ENCODE results near the gene ITPK1.
"Not testable (repeated sequence)": the region's sequence is repeated elsewhere in the genome, so short reads cannot be mapped to it uniquely, and the experiment has no call there.

The ITPK1 gene

GRCh38 chr14:93073910-93074769 is 41.6 kb downstream of the ITPK1 start:
- H3K9me3 ChIP-seq (ENCODE audit: control insufficient read depth, insufficient read depth, low read length) = no peaks in the 10 kb centered on the region

GRCh38 chr14:93073358-93073707 is 42.4 kb downstream of the ITPK1 start:
- no peak overlapping the region for H3K9ac ChIP-seq (ENCODE audit: low read depth, low read length)
- no peaks in the 10 kb centered on the region for H3K36me3 ChIP-seq (ENCODE audit: insufficient read depth, low read length)
- no peaks in the 10 kb centered on the region; the same call in 1 of the 2 replicates for H3K4me1 ChIP-seq (ENCODE audit: insufficient read depth, low read length)
- no peaks in the 10 kb centered on the region for H3K9me3 ChIP-seq (ENCODE audit: control insufficient read depth, insufficient read depth, low read length)

More at GRCh38 chr14:93073910-93074769, 41.6 kb downstream of the ITPK1 start:
- H3K9ac ChIP-seq (ENCODE audit: low read depth, low read length) = no peak overlapping the region
- no peaks in the 10 kb centered on the region for H3K36me3 ChIP-seq (ENCODE audit: insufficient read depth, low read length)
- no peaks in the 10 kb centered on the region; the same call in 1 of the 2 replicates for H3K4me1 ChIP-seq (ENCODE audit: insufficient read depth, low read length)

GRCh38 chr14:93072659-93073357 is 42.9 kb downstream of the ITPK1 start:
- Histone ChIP-seq H3K9me3 (ENCODE audit: control insufficient read depth, insufficient read depth, low read length) (no peaks in the 10 kb centered on the region), H3K4me1 (ENCODE audit: insufficient read depth, low read length) (no peaks in the 10 kb centered on the region; the same call in 1 of the 2 replicates), H3K36me3 (ENCODE audit: insufficient read depth, low read length) (no peaks in the 10 kb centered on the region), H3K9ac (ENCODE audit: low read depth, low read length) (no peak overlapping the region)

GRCh38 chr14:93068711-93069110 is 47.0 kb downstream of the ITPK1 start:
- Histone ChIP-seq H3K9me3 (ENCODE audit: control insufficient read depth, insufficient read depth, low read length) (no peaks in the 10 kb centered on the region), H3K36me3 (ENCODE audit: insufficient read depth, low read length) (no peaks in the 10 kb centered on the region), H3K4me1 (ENCODE audit: insufficient read depth, low read length) (no peaks in the 10 kb centered on the region; the same call in 1 of the 2 replicates), H3K9ac (ENCODE audit: low read depth, low read length) (no peak overlapping the region)

- Histone ChIP-seq H3K36me3 (ENCODE audit: insufficient read depth, low read length) (no peaks in the 10 kb centered on the region), H3K9ac (ENCODE audit: low read depth, low read length) (no peak overlapping the region), H3K9me3 (ENCODE audit: control insufficient read depth, insufficient read depth, low read length) (no peaks in the 10 kb centered on the region), H3K4me1 (ENCODE audit: insufficient read depth, low read length) (no peaks in the 10 kb centered on the region)
Observed at GRCh38 chr14:93067088-93067487, 48.6 kb downstream of the ITPK1 start.

- Histone ChIP-seq H3K36me3 (ENCODE audit: insufficient read depth, low read length) (no peaks in the 10 kb centered on the region), H3K9ac (ENCODE audit: low read depth, low read length) (no peak overlapping the region), H3K4me1 (ENCODE audit: insufficient read depth, low read length) (peaks cover 2% of the 10 kb centered on the region), H3K9me3 (ENCODE audit: control insufficient read depth, insufficient read depth, low read length) (no peaks in the 10 kb centered on the region)
Observed at GRCh38 chr14:93065272-93065730, 50.4 kb downstream of the ITPK1 start.

- Histone ChIP-seq H3K4me1 (ENCODE audit: insufficient read depth, low read length) (peaks cover 7% of the 10 kb centered on the region), H3K36me3 (ENCODE audit: insufficient read depth, low read length) (no peaks in the 10 kb centered on the region), H3K9me3 (ENCODE audit: control insufficient read depth, insufficient read depth, low read length) (no peaks in the 10 kb centered on the region), H3K9ac (ENCODE audit: low read depth, low read length) (no peak overlapping the region)
Observed at GRCh38 chr14:93064411-93065271, 51.1 kb downstream of the ITPK1 start.

GRCh38 chr14:93063393-93063792 is 52.3 kb downstream of the ITPK1 start:
- Histone ChIP-seq H3K9ac (ENCODE audit: low read depth, low read length) (no peak overlapping the region), H3K36me3 (ENCODE audit: insufficient read depth, low read length) (no peaks in the 10 kb centered on the region), H3K4me1 (ENCODE audit: insufficient read depth, low read length) (peaks cover 7% of the 10 kb centered on the region), H3K9me3 (ENCODE audit: control insufficient read depth, insufficient read depth, low read length) (no peaks in the 10 kb centered on the region)

GRCh38 chr14:93062890-93063289 is 52.8 kb downstream of the ITPK1 start:
- no peaks in the 10 kb centered on the region for H3K36me3 ChIP-seq (ENCODE audit: insufficient read depth, low read length)
- no peaks in the 10 kb centered on the region for H3K9me3 ChIP-seq (ENCODE audit: control insufficient read depth, insufficient read depth, low read length)
- H3K9ac ChIP-seq (ENCODE audit: low read depth, low read length) = no peak overlapping the region
- H3K4me1 ChIP-seq (ENCODE audit: insufficient read depth, low read length) = peaks cover 7% of the 10 kb centered on the region

GRCh38 chr14:93062013-93062412 is 53.7 kb downstream of the ITPK1 start:
- not testable (repeated sequence) for H3K9me3 ChIP-seq (ENCODE audit: control insufficient read depth, insufficient read depth, low read length); H3K36me3 ChIP-seq (ENCODE audit: insufficient read depth, low read length); H3K4me1 ChIP-seq (ENCODE audit: insufficient read depth, low read length); H3K9ac ChIP-seq (ENCODE audit: low read depth, low read length)

- Histone ChIP-seq H3K36me3 (ENCODE audit: insufficient read depth, low read length) (no peaks in the 10 kb centered on the region), H3K9me3 (ENCODE audit: control insufficient read depth, insufficient read depth, low read length) (no peaks in the 10 kb centered on the region), H3K9ac (ENCODE audit: low read depth, low read length) (no peak overlapping the region), H3K4me1 (ENCODE audit: insufficient read depth, low read length) (peaks cover 7% of the 10 kb centered on the region)
Observed at GRCh38 chr14:93061380-93062012, 54.2 kb downstream of the ITPK1 start.

GRCh38 chr14:93060841-93061240 is 54.9 kb downstream of the ITPK1 start:
- no peak overlapping the region for H3K9ac ChIP-seq (ENCODE audit: low read depth, low read length)
- H3K36me3 ChIP-seq (ENCODE audit: insufficient read depth, low read length) = no peaks in the 10 kb centered on the region
- H3K9me3 ChIP-seq (ENCODE audit: control insufficient read depth, insufficient read depth, low read length) = no peaks in the 10 kb centered on the region
- peaks cover 7% of the 10 kb centered on the region for H3K4me1 ChIP-seq (ENCODE audit: insufficient read depth, low read length)

GRCh38 chr14:93059917-93060545 is 55.7 kb downstream of the ITPK1 start:
- Histone ChIP-seq H3K36me3 (ENCODE audit: insufficient read depth, low read length) (no peaks in the 10 kb centered on the region), H3K9ac (ENCODE audit: low read depth, low read length) (no peak overlapping the region), H3K9me3 (ENCODE audit: control insufficient read depth, insufficient read depth, low read length) (no peaks in the 10 kb centered on the region), H3K4me1 (ENCODE audit: insufficient read depth, low read length) (peaks cover 7% of the 10 kb centered on the region)

Data from ES-I3 (cell line).